A549 (cell line): ENCODE results near the gene RGS17. TPM values are rescaled to one million over a fixed set of nuclear protein-coding genes. Genes with fewer than 3 reads are reported as not detected.

Experiments used
- ATAC-seq, 2 experiments: fragments of 200-7000 bp in 1 of 2; fragments of >200 bp in 1 of 2; cut with Nextera tagmentation in 1 of 2; cut with Tn5 transposase in 1 of 2; 3 replicates each; pipeline versions ENCODE4 v1.8.0 to v1.9.1; 2018 to 2020; ENCODE audit warnings: mild to moderate bottlenecking in 1 of 2, moderate library complexity in 1 of 2
- CTCF ChIA-PET: fragments of 300-600 bp; sonication (Branson Sonifier 250); formaldehyde crosslinking; extraction: SDS; loops from one replicate; lab custom pipeline; 2021; ENCODE audit warnings: antibody characterized with exemption, inconsistent platforms; lab: Yijun Ruan, JAX
- POLR2A ChIA-PET: fragments of 350-600 bp; formaldehyde crosslinking; extraction: SDS; loops from one replicate; lab custom pipeline; 2021; ENCODE audit warnings: antibody characterized with exemption, inconsistent platforms; lab: Yijun Ruan, JAX
- DNase-seq, 2 experiments: peaks; one replicate each; pipeline versions ENCODE4 v3.0.0 to v3.0.0-alpha.2; 2011 to 2016; ENCODE audit warnings: low read depth in 1 of 2, low spot score in 1 of 2
- FAIRE-seq: peaks from 2 replicates; lab custom pipeline; 2011; peaks lifted over from hg19 to GRCh38; lab: Jason Lieb, UNC
- H3K27ac ChIP-seq, 2 experiments: fragments of >200 bp; sonication (Bioruptor Twin); formaldehyde crosslinking; 3 replicates each; pipeline ENCODE4 v1.5.1; 2016 to 2017
- H3K4me1 ChIP-seq: fragments of >200 bp; sonication (Bioruptor Twin); formaldehyde crosslinking; 3 replicates; pipeline ENCODE4 v1.6.1; 2016
- H3K4me2 ChIP-seq: fragments of >200 bp; sonication (Bioruptor Twin); formaldehyde crosslinking; 3 replicates; pipeline ENCODE4 v1.6.1; 2016
- H3K4me3 ChIP-seq: fragments of >200 bp; sonication (Bioruptor Twin); formaldehyde crosslinking; 3 replicates; pipeline ENCODE4 v1.5.1; 2016
- H3K9me3 ChIP-seq: fragments of >200 bp; sonication (Bioruptor Twin); formaldehyde crosslinking; 3 replicates; pipeline ENCODE4 v1.6.1; 2016
- EHF ChIP-seq: fragments of 250-450 bp; sonication (Bioruptor Pico); IDR thresholded peaks from 2 replicates; pipeline ENCODE4 v1.5.0; 2020; ENCODE audit warnings: mild to moderate bottlenecking
- EHMT2 ChIP-seq: fragments of 200-600 bp; sonication (generic); IDR thresholded peaks from 2 replicates; pipeline ENCODE4 v1.6.1; 2016; ENCODE audit warnings: antibody characterized with exemption, low read depth, mild to moderate bottlenecking, moderate library complexity
- EP300 ChIP-seq, 2 experiments: fragments of >200 bp; sonication (Bioruptor Twin); formaldehyde crosslinking; IDR thresholded peaks; 2 replicates in 1 of 2; 3 replicates in 1 of 2; pipeline ENCODE4 v1.6.1; 2016 to 2017
- FOSB ChIP-seq: fragments of 250-450 bp; sonication (Bioruptor Pico); IDR thresholded peaks from 2 replicates; pipeline ENCODE4 v1.5.0; 2020; ENCODE audit warnings: mild to moderate bottlenecking, moderate library complexity
- FOSL2 ChIP-seq, 2 experiments: fragments of 450-650 bp in 1 of 2; fragments of >200 bp in 1 of 2; sonication (Bioruptor Twin) in 1 of 2; formaldehyde crosslinking; IDR thresholded peaks; 2 replicates each; pipeline versions ENCODE4 v1.5.0 to v1.6.1; 2016 to 2020; ENCODE audit warnings: mild to moderate bottlenecking in 1 of 2, moderate library complexity in 1 of 2
- HOXA7 ChIP-seq: fragments of 250-450 bp; sonication (Bioruptor Pico); IDR thresholded peaks from 2 replicates; pipeline ENCODE4 v1.5.0; 2020; ENCODE audit warnings: mild to moderate bottlenecking, moderate library complexity
- JUNB ChIP-seq: fragments of >200 bp; sonication (Bioruptor Twin); formaldehyde crosslinking; IDR thresholded peaks from 2 replicates; pipeline ENCODE4 v1.6.1; 2016
- KDM5A ChIP-seq: fragments of 200-600 bp; sonication (generic); IDR thresholded peaks from 2 replicates; pipeline ENCODE4 v1.6.1; 2016; ENCODE audit warnings: antibody characterized with exemption, mild to moderate bottlenecking
- MAX ChIP-seq: IDR thresholded peaks from 2 replicates; pipeline ENCODE4 v1.6.1; 2012
- MYC ChIP-seq: IDR thresholded peaks from 2 replicates; pipeline ENCODE4 v1.6.1; 2012; ENCODE audit warnings: mild to moderate bottlenecking, inconsistent platforms, low read length, improper control_type of control experiment, borderline replicate concordance
- NPAS2 ChIP-seq: fragments of 250-450 bp; sonication (Bioruptor Pico); IDR thresholded peaks from 2 replicates; pipeline ENCODE4 v1.8.0; 2022; ENCODE audit warnings: mild to moderate bottlenecking, moderate library complexity, borderline replicate concordance
- NR3C1 ChIP-seq: fragments of >200 bp; sonication (Bioruptor Twin); formaldehyde crosslinking; IDR thresholded peaks from 3 replicates; pipeline ENCODE4 v1.6.1; 2017
- PBX3 ChIP-seq: IDR thresholded peaks from 2 replicates; pipeline ENCODE4 v1.6.1; 2012
- POLR2A ChIP-seq: IDR thresholded peaks from 2 replicates; pipeline ENCODE4 v1.6.1; 2012; ENCODE audit warnings: mild to moderate bottlenecking, low read length
- RARB ChIP-seq: fragments of 250-450 bp; sonication (Bioruptor Pico); IDR thresholded peaks from 2 replicates; pipeline ENCODE4 v1.8.0; 2021; ENCODE audit warnings: mild to moderate bottlenecking, moderate library complexity
- RFX5 ChIP-seq: fragments of 450-650 bp; IDR thresholded peaks from 2 replicates; pipeline ENCODE4 v1.7.1; 2014; ENCODE audit warnings: antibody characterized with exemption, mild to moderate bottlenecking, moderate library complexity
- SREBF2 ChIP-seq: fragments of 450-650 bp; IDR thresholded peaks from 2 replicates; pipeline ENCODE4 v1.6.1; 2014; ENCODE audit warnings: mild to moderate bottlenecking, moderate library complexity
- ZC3H11A ChIP-seq: fragments of 450-650 bp; IDR thresholded peaks from 2 replicates; pipeline ENCODE4 v1.6.1; 2014; ENCODE audit warnings: antibody characterized with exemption, mild to moderate bottlenecking
- ZFP36 ChIP-seq: fragments of 450-650 bp; IDR thresholded peaks from 2 replicates; pipeline ENCODE4 v1.6.1; 2014; ENCODE audit warnings: borderline replicate concordance; ENCODE audit not compliant: partially characterized antibody
- ZNF302 ChIP-seq: fragments of 250-450 bp; sonication (Bioruptor Pico); IDR thresholded peaks from 2 replicates; pipeline ENCODE4 v1.9.0; 2021; ENCODE audit warnings: inconsistent platforms, mild to moderate bottlenecking, moderate library complexity
- WGBS: methylation state at CpG from one replicate; pipeline ENCODE4 v1.1.6; 2017; ENCODE audit errors: missing lambda C conversion rate; 5-methylcytosine and 5-hydroxymethylcytosine counted together
- polyA plus RNA-seq, 4 experiments: library from polyadenylated mRNA; depleted of rRNA in 3 of 4; stranded (reverse); fragments of >200 nt; fragmentation: RNase III in 1 of 4; extraction: RNeasy Plus Mini Kit Qiagen cat#74134 plus additional on column Dnase treatment in 1 of 4; gene quantifications; 2 replicates in 3 of 4; 3 replicates in 1 of 4; pipeline ENCODE4 v1.2.3, GENCODE V29; 2011 to 2017

The RGS17 gene
- polyA plus RNA-seq, 2 of the 4 experiments (the other 2 are of a cell fraction): 3.2 to 9.8 TPM

- ChIA-PET CTCF (interaction anchor here (1.3 kb wide), 1 partner anchor 12 kb away, joined by 5 read pairs; no protein-coding TSS in a partner anchor), POLR2A (no interaction called here)
- no peak overlapping the region for H3K4me2 ChIP-seq
- no peak for ATAC-seq
- no peaks in the 10 kb centered on the region for H3K9me3 ChIP-seq
- 63% methylated on average over 4 of the region's 4 CpGs for WGBS
- peaks cover 24% of the 10 kb centered on the region for H3K4me1 ChIP-seq
- no peak overlapping the region for H3K4me3 ChIP-seq
- FAIRE-seq: no peak
- TF ChIP-seq JUNB (no peak), ZNF302 (CRISPR knock-in tag) (no peak), ZC3H11A (no peak), ZFP36 (no peak), NPAS2 (CRISPR knock-in tag) (no peak), EHF (no peak), NR3C1 (no peak), EHMT2 (no peak), RARB (CRISPR knock-in tag) (no peak), FOSB (CRISPR knock-in tag) (no peak), RFX5 (no peak), SREBF2 (no peak), MYC (no peak), PBX3 (no peak), POLR2A (no peak)
- DNase-seq: no peak
- H3K27ac ChIP-seq: peak overlapping the region in 1 of 2 experiments; percentile 39; a peak in 1 of 6 replicates
Measured at GRCh38 chr6:153096031-153096430, 35.1 kb downstream of the RGS17 start.

GRCh38 chr6:153092082-153093013, 38.7 kb downstream of the RGS17 start:
- TF ChIP-seq EP300 (IDR thresholded peaks at IDR 0.05) (no peak), KDM5A (no peak), JUNB (peak; percentile 26; the same call in 1 of the 2 replicates), FOSL2 (IDR thresholded peaks at IDR 0.05) (no peak), FOSL2 (CRISPR knock-in tag; IDR thresholded peaks at IDR 0.05) (peak; percentile 82)
- Histone ChIP-seq H3K4me2 (peak overlapping the region; percentile 88), H3K4me1 (peaks cover 51% of the 10 kb centered on the region), H3K9me3 (no peaks in the 10 kb centered on the region), H3K4me3 (0 out of 3 replicates have a peak overlapping the region, but pooled peaks have one; percentile 8), H3K27ac (peak overlapping the region; percentile 84 to 86)
- 22% methylated on average over 9 of the region's 9 CpGs for WGBS
- ChIA-PET CTCF (interaction anchor here (0.8 to 0.9 kb wide), 2 partner anchors 8 to 67 kb away, joined by 3 read pairs; no protein-coding TSS in a partner anchor), POLR2A (no interaction called here)
- ATAC-seq (peak; percentile 45 to 52; a peak in 4 of 6 replicates), FAIRE-seq (no peak), DNase-seq (peak in 1 of 2 experiments; percentile 28)

GRCh38 chr6:153090241-153090930, 40.7 kb downstream of the RGS17 start:
- Histone ChIP-seq H3K4me2 (peak overlapping the region; percentile 88), H3K9me3 (no peaks in the 10 kb centered on the region), H3K27ac (peak overlapping the region; percentile 84 to 86), H3K4me1 (peaks cover 51% of the 10 kb centered on the region), H3K4me3 (no peak overlapping the region)
- DNase-seq (peak in 1 of 2 experiments; percentile 51), FAIRE-seq (no peak), ATAC-seq (peak; percentile 92 to 93)
- POLR2A ChIA-PET: interaction anchor here (0.7 kb wide), 1 partner anchor 18 kb away, joined by 5 read pairs; no protein-coding TSS in a partner anchor
- 6% methylated on average over 8 of the region's 8 CpGs for WGBS
- CTCF ChIA-PET: no interaction called here
- peak; percentile 63; the same call in 1 of the 2 replicates for TF ChIP-seq MAX
- TF ChIP-seq EP300 (IDR thresholded peaks at IDR 0.05): 0 out of 5 replicates have a peak, but pooled peaks of 1 of the 2 experiments have one; percentile 21
- TF ChIP-seq HOXA7: no peak
- peak; percentile 40 for TF ChIP-seq JUNB
- TF ChIP-seq FOSL2 (IDR thresholded peaks at IDR 0.05): peak; percentile 51; the same call in 1 of the 2 replicates
- 0 out of 2 replicates have a peak, but pooled peaks have one; percentile 10 for TF ChIP-seq FOSL2 (CRISPR knock-in tag; IDR thresholded peaks at IDR 0.05)
